Astrocyte (in vitro differentiated cells and primary cell): ENCODE measurements around the gene LRRC10. TPM values are rescaled to one million over a fixed set of nuclear protein-coding genes. Genes with fewer than 3 reads are reported as not detected.

Experiments
- DNase-seq: peaks from one replicate; pipeline ENCODE4 v3.0.0-alpha.2; 2010; ENCODE audit warnings: low read depth
- FAIRE-seq: peaks from 2 replicates; lab custom pipeline; 2011; peaks lifted over from hg19 to GRCh38; lab: Jason Lieb, UNC
- H2AFZ ChIP-seq: 2 replicates; pipeline ENCODE4 v1.6.0; 2012; ENCODE audit warnings: low read depth, low read length, inconsistent platforms
- H3K27ac ChIP-seq: 2 replicates; pipeline ENCODE4 v1.5.1; 2011; ENCODE audit warnings: low read depth, low read length, inconsistent platforms
- H3K27me3 ChIP-seq: 2 replicates; pipeline ENCODE4 v1.6.0; 2011; ENCODE audit warnings: low read length, inconsistent platforms; ENCODE audit not compliant: insufficient read depth
- H3K36me3 ChIP-seq: 2 replicates; pipeline ENCODE4 v1.5.1; 2011; ENCODE audit warnings: low read length, inconsistent platforms; ENCODE audit not compliant: insufficient read depth
- H3K4me1 ChIP-seq: 2 replicates; pipeline ENCODE4 v1.5.1; 2011; ENCODE audit warnings: low read length, inconsistent platforms; ENCODE audit not compliant: insufficient read depth
- H3K4me2 ChIP-seq: 2 replicates; pipeline ENCODE4 v1.6.0; 2012; ENCODE audit warnings: low read length, inconsistent platforms
- H3K4me3 ChIP-seq: 2 replicates; pipeline ENCODE4 v1.5.1; 2011; ENCODE audit warnings: low read depth, mild to moderate bottlenecking, low read length, inconsistent platforms; ENCODE audit not compliant: insufficient read depth
- H3K79me2 ChIP-seq: 2 replicates; pipeline ENCODE4 v1.6.0; 2012; ENCODE audit warnings: mild to moderate bottlenecking, low read length, inconsistent platforms; ENCODE audit not compliant: insufficient read depth
- H3K9ac ChIP-seq: 2 replicates; pipeline ENCODE4 v1.6.0; 2012; ENCODE audit warnings: mild to moderate bottlenecking, low read length, inconsistent platforms
- H3K9me3 ChIP-seq: 2 replicates; pipeline ENCODE4 v1.5.1; 2012; ENCODE audit warnings: low read depth, mild to moderate bottlenecking, low read length, inconsistent platforms; ENCODE audit not compliant: insufficient read depth
- H4K20me1 ChIP-seq: 2 replicates; pipeline ENCODE4 v1.6.0; 2012; ENCODE audit warnings: low read length, inconsistent platforms; ENCODE audit not compliant: insufficient read depth
- H3K27ac Mint-ChIP-seq: one replicate; pipeline ENCODE4 v1.8.0; 2021; ENCODE audit warnings: mild to moderate bottlenecking, mixed read lengths; ENCODE audit not compliant: unreplicated experiment
- H3K27me3 Mint-ChIP-seq: one replicate; pipeline ENCODE4 v1.8.0; 2021; ENCODE audit warnings: low read depth, mixed read lengths; ENCODE audit not compliant: unreplicated experiment
- H3K36me3 Mint-ChIP-seq: one replicate; pipeline ENCODE4 v1.8.0; 2021; ENCODE audit warnings: low read depth, mixed read lengths; ENCODE audit not compliant: unreplicated experiment
- H3K4me1 Mint-ChIP-seq: one replicate; pipeline ENCODE4 v1.8.0; 2021; ENCODE audit warnings: low read depth, mixed read lengths; ENCODE audit not compliant: unreplicated experiment
- H3K4me3 Mint-ChIP-seq: one replicate; pipeline ENCODE4 v1.8.0; 2021; ENCODE audit warnings: mild to moderate bottlenecking, moderate library complexity, mixed read lengths; ENCODE audit not compliant: unreplicated experiment
- H3K9me3 Mint-ChIP-seq: one replicate; pipeline ENCODE4 v1.8.0; 2021; ENCODE audit warnings: mild to moderate bottlenecking, mixed read lengths; ENCODE audit not compliant: unreplicated experiment
- CTCF ChIP-seq: IDR thresholded peaks from 2 replicates; pipeline ENCODE4 v1.5.1; 2011; ENCODE audit warnings: low read depth, mild to moderate bottlenecking, inconsistent platforms, low read length, moderate library complexity; ENCODE audit not compliant: insufficient read depth
- EZH2 ChIP-seq: IDR thresholded peaks from 2 replicates; pipeline ENCODE4 v1.6.1; 2012; ENCODE audit warnings: mild to moderate bottlenecking, low read length, inconsistent platforms; ENCODE audit not compliant: insufficient read depth
- total RNA-seq: library from RNA; stranded (reverse); gene quantifications from 2 replicates; pipeline ENCODE4 v1.2.1, GENCODE V29; 2021

The LRRC10 gene
- total RNA-seq, 1 donor from 2014 or later, result not detected

GRCh38 chr12:69639400-69640016 is 28.8 kb upstream of the LRRC10 start:
- Mint-ChIP-seq H3K4me3 (no peak overlapping the region), H3K27me3 (peaks cover 4% of the 10 kb centered on the region), H3K4me1 (no peaks in the 10 kb centered on the region), H3K27ac (peak overlapping the region; percentile 58), H3K9me3 (no peaks in the 10 kb centered on the region), H3K36me3 (no peaks in the 10 kb centered on the region)
- FAIRE-seq, result peak; percentile 13
- peak; percentile 30 for DNase-seq
- Histone ChIP-seq H3K79me2 (no peaks in the 10 kb centered on the region), H4K20me1 (no peaks in the 10 kb centered on the region), H3K27ac (no peak overlapping the region), H2AFZ (no peak overlapping the region), H3K9me3 (no peaks in the 10 kb centered on the region), H3K27me3 (no peaks in the 10 kb centered on the region), H3K4me3 (no peak overlapping the region), H3K9ac (no peak overlapping the region), H3K4me2 (no peak overlapping the region), H3K4me1 (no peaks in the 10 kb centered on the region), H3K36me3 (no peaks in the 10 kb centered on the region)
- TF ChIP-seq CTCF, result peak; percentile 93
- no peak for TF ChIP-seq EZH2

GRCh38 chr12:69633061-69633460 is 22.4 kb upstream of the LRRC10 start:
- Histone ChIP-seq H3K27ac (no peak overlapping the region), H3K79me2 (no peaks in the 10 kb centered on the region), H2AFZ (no peak overlapping the region), H3K27me3 (no peaks in the 10 kb centered on the region), H4K20me1 (no peaks in the 10 kb centered on the region), H3K4me1 (no peaks in the 10 kb centered on the region), H3K9ac (no peak overlapping the region), H3K4me3 (no peak overlapping the region), H3K9me3 (no peaks in the 10 kb centered on the region), H3K4me2 (no peak overlapping the region), H3K36me3 (no peaks in the 10 kb centered on the region)
- Mint-ChIP-seq H3K27ac (no peak overlapping the region), H3K4me1 (no peaks in the 10 kb centered on the region), H3K36me3 (no peaks in the 10 kb centered on the region), H3K4me3 (no peak overlapping the region), H3K27me3 (peaks cover 4% of the 10 kb centered on the region), H3K9me3 (no peaks in the 10 kb centered on the region)
- FAIRE-seq (no peak), DNase-seq (no peak)
- TF ChIP-seq CTCF, result no peak
- TF ChIP-seq EZH2, result no peak

GRCh38 chr12:69630191-69630590 is 19.5 kb upstream of the LRRC10 start:
- DNase-seq, result no peak
- no peaks in the 10 kb centered on the region for H3K36me3 Mint-ChIP-seq
- no peak overlapping the region for H3K4me2 ChIP-seq
- no peak overlapping the region for H2AFZ ChIP-seq
- H3K4me1 ChIP-seq, result no peaks in the 10 kb centered on the region
- no peaks in the 10 kb centered on the region for H3K9me3 ChIP-seq
- peaks cover 3% of the 10 kb centered on the region for H3K27me3 ChIP-seq
- TF ChIP-seq EZH2, result no peak
- H3K4me1 Mint-ChIP-seq, result no peaks in the 10 kb centered on the region
- no peaks in the 10 kb centered on the region for H3K27me3 Mint-ChIP-seq
- no peak overlapping the region for H3K27ac Mint-ChIP-seq
- no peak overlapping the region for H3K27ac ChIP-seq
- H3K9me3 Mint-ChIP-seq, result no peaks in the 10 kb centered on the region
- H3K4me3 Mint-ChIP-seq, result no peak overlapping the region
- H3K4me3 ChIP-seq, result no peak overlapping the region
- no peaks in the 10 kb centered on the region for H4K20me1 ChIP-seq
- FAIRE-seq, result no peak
- no peaks in the 10 kb centered on the region for H3K79me2 ChIP-seq
- no peak overlapping the region for H3K9ac ChIP-seq
- H3K36me3 ChIP-seq, result no peaks in the 10 kb centered on the region
